NCI-H2196 (cell line): ENCODE measurements around the gene ABCC1.
"Not testable (repeated sequence)": the region's sequence is repeated elsewhere in the genome, so short reads cannot be mapped to it uniquely, and the experiment has no call there.

Source experiments
- DNase-seq: peaks from one replicate; lab custom pipeline; 2025; ENCODE audit not compliant: unreplicated experiment; lab: John Stamatoyannopoulos, UW

ABCC1 gene

DNA sequence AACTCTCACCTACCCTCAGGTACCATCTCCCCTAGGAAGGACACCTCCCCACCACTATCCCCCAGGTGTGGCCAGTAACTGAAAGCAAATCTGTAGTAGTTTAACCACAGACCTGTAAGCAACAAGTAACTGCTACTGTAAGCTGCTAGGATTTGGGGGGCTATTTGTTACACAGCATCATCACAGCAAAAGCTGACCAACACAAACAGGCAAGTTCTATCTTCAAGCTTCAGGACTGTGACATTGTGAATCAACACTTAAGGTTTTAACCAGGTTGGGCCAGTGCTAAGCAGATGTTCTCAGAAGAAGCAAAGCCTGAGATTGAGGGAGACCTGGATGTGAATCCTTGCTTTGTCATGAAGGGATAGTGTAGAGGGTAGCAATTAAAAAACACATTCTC, 226.9 kb downstream of the ABCC1 start:
- DNase-seq = no peak

DNA sequence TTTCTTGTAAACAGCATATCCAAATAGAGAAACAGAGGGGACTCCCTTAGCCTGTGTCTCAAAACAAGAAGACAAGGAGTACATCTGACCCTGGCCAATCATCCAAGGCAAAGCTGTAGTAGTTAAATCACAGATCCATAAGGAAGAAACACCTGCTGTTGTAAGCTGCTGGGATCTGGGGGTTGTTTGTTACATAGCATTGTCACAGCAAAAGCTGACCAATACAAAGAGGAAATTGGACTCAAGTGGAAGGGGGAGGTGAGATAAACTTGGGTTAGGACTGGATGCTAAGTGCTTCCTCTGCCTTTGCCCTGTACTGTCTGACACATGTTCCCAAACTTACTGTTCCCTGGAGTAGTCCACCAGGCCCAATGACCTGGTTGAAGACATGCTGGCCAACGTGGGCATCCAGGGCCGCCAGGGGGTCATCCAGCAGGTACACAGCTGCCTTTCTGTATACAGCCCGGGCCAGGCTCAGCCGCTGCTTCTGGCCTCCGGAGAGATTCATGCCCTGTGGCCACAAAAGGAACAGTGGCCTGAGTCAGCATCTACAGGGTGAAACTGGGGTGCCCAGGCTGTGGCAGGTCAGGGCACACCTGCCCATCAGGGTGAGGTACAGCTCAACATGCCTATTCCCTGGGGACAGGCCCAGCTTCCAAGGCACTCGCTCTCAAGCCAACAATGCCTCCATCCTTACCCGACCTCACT, 229.2 kb downstream of the ABCC1 start:
- no peak for DNase-seq

DNA sequence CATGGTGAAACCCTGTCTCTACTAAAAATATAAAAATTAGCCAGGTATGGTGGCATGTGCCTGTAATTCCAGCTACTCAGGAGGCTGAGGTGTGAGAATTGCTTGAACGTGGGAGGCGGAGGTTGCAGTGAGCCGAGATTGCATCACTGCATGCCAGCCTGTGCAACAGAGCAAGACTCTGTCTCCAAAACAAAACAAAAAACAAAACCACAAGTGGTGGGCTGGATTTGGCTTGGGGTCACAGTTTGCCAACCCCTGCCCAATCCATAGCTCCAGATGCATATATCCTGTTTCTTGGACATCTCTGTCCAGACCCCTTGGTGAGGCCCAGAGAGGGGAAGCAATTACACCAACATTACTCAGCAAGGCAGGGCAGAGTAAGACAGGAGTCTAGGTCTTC, 232.3 kb downstream of the ABCC1 start:
- DNase-seq = not testable (repeated sequence)

DNA sequence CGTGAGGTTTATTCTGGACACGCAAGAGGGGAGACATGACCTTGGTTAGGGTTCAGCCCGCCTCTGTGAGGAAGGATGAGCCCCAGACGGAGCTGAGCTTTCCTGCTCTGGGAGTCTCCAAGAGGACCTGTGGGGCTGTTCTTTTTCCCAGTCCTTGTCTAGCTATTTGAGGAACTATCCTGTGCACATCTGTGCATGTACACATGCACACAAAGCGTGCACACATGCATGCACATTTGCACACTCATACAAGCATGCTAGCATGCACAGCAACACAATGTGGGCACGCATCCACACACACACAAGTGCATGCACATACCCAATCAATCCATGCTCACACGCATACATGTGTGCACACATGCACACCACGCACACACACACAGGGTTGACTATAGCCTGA, 233.5 kb downstream of the ABCC1 start:
- no peak for DNase-seq

DNA sequence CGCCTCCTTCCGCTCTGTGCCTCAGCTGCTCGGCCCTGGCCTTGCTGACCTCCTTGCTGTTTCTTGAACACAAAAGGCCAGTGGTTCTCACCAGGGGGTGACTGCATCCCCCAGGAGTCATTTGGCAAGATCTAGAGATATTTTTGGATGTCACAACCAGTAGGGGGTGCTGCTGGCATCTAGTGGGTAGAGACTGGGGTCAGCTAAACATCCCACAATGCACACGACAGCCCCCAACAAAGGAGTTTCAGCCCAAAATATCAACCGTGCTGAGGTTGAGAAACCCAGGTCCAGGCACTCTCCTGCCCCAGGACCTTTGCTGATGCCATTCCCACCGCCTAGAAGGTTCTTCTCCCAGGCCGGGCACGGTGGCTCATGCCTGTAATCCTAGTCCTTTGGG, 234.1 kb downstream of the ABCC1 start:
- no peak for DNase-seq

DNA sequence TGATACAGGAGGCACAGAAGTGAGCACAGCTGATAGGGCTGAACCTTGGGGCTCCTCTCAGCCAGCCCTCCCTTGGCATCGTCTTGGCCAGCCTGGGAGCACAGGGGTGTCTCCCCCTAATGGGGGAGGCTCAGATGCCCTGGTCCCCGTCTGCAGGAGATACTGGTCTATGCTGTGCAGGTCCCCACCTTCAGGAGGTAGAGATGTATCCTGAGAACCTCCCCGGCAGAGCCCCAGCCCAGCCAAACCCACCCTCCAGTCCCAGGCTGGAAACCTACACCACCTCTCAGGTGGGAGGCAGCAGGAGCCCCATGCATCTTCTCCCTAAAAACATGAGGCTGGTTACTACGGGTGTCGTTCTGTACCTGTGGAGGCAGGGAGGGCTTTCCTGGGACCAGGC, 235.2 kb downstream of the ABCC1 start:
- DNase-seq = no peak

DNA sequence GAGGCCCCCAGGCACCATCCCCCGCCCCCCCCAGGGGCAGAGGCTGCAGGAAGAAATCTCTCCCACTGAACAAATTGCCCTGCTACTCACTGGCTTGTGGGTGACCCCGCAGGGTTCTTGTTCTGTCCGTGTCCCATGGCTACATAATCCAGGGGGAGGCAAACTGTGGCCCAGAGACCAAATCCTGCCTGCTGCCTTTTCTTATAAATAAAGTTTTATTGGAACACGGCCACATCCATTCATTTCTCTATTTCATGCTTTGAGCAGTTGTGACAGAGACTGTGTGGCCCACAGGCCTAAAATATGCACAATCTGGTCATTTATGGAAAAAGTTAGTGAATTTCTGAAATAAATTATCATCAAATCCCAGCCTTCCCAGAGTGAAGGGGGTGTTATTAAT, 235.7 kb downstream of the ABCC1 start:
- DNase-seq = no peak

DNA sequence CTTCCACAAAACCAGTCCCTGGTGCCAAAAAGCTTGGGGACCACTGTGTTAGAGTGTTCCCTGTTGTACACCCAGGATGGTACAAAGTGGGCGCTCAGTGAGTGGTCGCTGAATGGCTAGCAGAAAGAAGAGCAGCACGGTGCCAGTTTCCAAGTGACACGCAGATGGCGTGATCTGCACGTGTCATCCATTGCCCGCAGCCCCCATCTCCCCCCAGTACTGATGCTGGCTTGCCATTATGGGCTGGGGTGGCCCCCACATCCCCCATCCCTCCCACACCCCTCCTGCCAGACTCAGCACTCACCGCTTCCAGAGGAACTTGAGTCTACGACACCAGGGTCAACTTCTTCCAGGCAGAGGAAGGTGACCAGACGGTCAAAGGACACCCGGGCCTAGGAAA, 237.4 kb downstream of the ABCC1 start:
- no peak for DNase-seq

DNA sequence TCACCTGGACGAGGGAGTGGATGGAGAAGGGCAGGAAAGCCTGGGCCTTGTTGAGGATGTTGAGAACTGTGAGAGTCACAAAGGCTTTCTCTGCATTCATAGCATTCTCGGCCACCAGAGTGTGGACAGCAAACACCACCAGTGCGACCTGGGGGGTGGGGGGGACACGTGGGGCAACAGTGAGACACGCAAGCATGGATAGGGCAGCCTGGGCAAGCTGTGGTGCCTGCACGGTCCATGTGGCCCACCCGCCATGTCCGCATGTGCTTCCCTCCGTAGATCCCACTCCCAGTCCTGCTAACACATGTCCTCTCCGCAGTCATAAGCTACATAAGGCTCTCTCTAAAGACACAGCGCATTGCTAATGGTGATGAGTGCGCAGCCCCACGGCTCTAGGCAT, 239.4 kb downstream of the ABCC1 start:
- no peak for DNase-seq

DNA sequence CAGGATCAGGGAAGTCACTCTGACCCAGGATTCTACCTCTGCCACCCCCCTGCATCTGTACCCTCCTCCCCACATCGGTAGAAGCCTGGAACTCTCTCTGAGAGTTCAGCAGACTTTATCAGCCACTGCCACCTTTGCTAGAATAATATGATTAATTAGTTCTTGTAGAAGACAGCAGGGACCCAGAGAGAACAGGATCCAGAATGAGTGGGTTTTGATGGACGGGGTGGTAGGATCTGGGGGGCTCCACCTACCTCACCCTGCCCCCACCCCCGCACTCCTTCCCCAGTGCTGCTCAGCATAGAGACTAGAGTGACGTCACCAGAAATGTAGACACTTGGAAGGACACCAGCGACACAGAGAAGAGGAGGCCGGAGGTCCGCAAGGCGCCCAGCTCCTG, 240.4 kb downstream of the ABCC1 start:
- no peak for DNase-seq

DNA sequence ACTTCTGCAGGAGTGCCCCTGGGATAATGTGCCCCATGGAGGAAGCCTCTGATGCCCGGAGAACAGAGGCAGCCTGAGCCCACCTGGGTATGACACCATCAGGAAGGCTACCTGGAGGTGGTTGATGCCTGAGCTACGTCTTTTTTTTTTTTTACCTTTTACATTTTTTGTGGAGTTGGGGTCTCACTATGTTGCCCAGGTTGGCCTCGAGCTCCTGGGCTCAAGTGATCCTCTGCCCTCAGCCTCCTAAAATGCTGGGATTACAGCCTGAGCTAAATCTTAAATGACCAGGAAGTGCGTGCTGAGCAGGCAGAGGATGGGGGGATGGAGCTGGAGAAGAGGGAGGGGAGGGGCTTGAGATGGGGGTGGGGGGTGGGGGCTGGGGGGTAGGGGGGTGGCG, 241.1 kb downstream of the ABCC1 start:
- no peak for DNase-seq

DNA sequence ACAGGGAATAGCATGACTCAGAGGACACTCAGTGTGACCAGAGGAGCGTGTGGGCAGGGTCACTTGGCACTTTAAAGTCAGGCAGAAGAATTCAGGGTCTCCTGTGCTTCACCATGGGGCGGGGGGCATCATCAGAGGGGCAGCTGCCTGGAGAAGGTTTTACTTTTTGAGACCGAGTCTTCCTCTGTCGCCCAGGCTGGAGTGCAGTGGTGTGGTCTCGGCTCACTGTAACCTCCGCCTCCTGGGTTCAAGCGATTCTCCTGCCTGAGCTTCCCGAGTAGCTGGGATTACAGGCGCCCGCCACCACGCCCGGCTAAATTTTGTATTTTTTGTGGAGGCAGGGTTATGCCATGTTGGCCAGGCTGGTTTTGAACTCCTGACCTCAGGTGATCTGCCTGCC, 241.6 kb downstream of the ABCC1 start:
- DNase-seq = not testable (repeated sequence)

DNA sequence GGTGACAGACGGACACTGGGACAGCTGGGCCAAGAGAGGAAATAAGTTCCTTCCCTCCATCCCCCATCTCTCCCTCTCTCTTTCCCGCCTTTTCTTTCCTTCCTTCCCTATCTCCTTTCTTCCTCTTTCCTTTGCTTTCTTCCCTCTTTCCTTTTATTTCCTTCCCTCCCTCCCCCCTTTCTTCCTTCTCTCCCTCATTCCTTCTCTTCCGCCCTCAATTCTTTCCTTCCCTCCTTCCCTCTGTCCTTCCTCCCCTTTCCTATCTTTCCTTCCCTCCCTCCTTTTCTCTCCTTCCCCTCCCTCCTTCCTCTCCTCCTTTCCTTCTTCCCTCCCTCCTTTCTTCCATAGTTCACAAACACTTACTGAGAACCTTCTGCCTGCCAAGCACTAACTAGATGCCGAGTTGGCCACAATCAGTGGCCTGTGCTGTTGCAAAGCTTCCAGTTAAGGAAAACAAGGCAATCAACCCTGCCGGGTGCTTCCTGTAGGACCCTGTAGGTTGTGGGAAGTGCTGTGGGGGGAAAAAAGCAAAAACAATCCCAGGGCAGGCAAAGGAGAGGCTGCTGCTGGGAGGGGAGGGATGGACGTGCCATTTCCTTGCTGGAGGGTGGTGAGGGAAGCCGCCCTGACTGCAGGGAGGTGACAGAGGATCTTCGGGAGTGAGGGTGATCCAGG, 242.2 kb downstream of the ABCC1 start:
- no peak for DNase-seq
